Urinary bladder (tissue), 4 donors: ENCODE results near the gene THAP11. TPM values are rescaled to one million over a fixed set of nuclear protein-coding genes. Genes with fewer than 3 reads are reported as not detected.
A peak's percentile ranks its signal among the peaks of the same experiment; 100 is the strongest.

Experiments
- DNase-seq: peaks from one replicate; pipeline ENCODE4 v3.0.0-alpha.2; 2015; ENCODE audit errors: extremely low spot score
- H3K27ac ChIP-seq: one replicate; pipeline ENCODE4 v1.5.1; 2013; ENCODE audit warnings: low read depth, mild to moderate bottlenecking, moderate library complexity
- H3K36me3 ChIP-seq: one replicate; pipeline ENCODE4 v1.6.1; 2013; ENCODE audit warnings: mild to moderate bottlenecking, moderate library complexity; ENCODE audit not compliant: insufficient read depth
- H3K4me1 ChIP-seq: one replicate; pipeline ENCODE4 v1.6.1; 2013; ENCODE audit warnings: mild to moderate bottlenecking, moderate library complexity; ENCODE audit not compliant: insufficient read depth
- H3K4me3 ChIP-seq: one replicate; pipeline ENCODE4 v1.5.1; 2013; ENCODE audit warnings: low read depth, low read length
- WGBS: extraction: QIAGEN DNeasy Blood & Tissue Kit; methylation state at CpG from one replicate; pipeline ENCODE4 v1.1.7; 2013; 5-methylcytosine and 5-hydroxymethylcytosine counted together
- polyA plus RNA-seq: library from polyadenylated mRNA; stranded (reverse); fragments of 200-250 nt; gene quantifications from one replicate; pipeline ENCODE4 v1.2.3, GENCODE V29; 2013
- total RNA-seq: library from RNA; depleted of rRNA; stranded (reverse); fragments of >200 nt; gene quantifications from one replicate; pipeline ENCODE4 v1.2.3, GENCODE V29; 2014
- donor health status: healthy with polysubstance abuse.
- donor health status: healthy.

Gene THAP11
- total RNA-seq (27.2 TPM), polyA plus RNA-seq (42.2 TPM)

DNA sequence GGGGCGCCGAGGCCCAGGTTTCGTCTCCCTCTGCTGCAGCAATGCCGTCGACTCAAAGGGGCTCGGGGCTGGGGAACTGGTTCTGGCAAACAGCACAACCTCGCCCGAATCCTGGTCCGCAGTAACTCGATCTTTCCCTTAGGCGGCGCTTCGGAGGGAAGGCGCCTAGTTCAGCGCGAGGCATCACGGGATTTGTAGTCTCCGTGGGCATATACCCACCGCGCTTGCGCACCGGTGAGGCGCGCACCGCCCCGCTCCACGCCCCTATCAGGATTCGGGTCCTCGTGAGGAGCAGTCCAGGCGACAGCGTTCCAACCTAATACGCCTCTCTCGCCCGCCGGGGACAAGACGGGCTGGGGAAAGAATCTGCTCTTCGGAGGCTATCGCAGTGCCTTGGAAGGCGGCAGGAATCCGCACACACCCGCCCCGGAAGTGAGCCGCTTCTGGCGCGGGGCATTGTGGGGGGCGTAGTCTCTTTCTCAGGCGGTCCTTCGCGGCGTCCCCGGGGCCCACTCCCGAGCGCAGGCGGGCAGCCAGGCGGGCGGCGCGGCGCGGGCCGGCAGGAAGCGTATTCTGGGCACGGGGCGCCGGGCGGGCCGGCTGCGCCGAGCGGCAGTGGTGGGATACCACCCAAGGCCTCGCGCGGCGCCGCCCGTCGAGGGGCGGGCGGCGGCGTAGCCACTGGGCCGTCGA is at the start of gene THAP11:
THAP11 (plus strand) TSS at position 505 of the 693 bp plus-strand sequence. CDS start 235 bp downstream, outside the sequence.
- peak within 1 kb of the TSS; percentile 99 for H3K27ac ChIP-seq
- DNase-seq: peak; percentile 97
- H3K4me1 ChIP-seq: no peaks in the 10 kb centered on the region
- H3K36me3 ChIP-seq: no peaks in the 10 kb centered on the region
- WGBS: under 1% methylated on average over 83 of the region's 83 CpGs
- H3K4me3 ChIP-seq: peak within 1 kb of the TSS; percentile 59

DNA sequence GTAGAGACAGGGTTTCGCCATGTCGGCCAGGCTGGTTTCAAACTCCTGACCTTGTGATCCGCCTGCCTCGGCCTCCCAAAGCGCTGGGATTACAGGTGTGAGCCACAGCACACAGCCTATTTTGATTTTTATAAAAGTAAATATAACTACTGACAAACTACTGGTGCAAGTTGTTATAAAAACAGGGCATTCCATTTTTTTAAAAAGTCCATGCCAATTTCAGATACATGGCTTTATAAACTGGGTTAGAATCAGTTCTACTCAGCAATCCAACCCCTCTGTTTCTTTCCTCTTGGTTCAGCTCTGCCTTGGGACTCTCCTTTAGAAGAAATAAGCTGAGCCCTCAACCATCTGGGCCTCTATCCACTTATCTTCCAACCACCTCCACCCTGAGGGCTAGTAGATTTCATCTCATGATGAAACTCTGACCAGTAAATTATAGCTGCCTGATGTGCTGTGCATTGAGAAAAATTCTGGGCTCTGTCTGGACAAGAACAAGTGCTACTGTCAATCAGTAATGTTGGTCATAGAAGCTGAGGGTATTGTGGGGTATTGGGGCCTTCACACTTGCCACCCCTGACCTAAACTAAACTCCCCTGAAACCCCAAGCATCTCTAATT is 45.9 kb upstream of the THAP11 start:
- no peak overlapping the region for H3K27ac ChIP-seq
- no peak overlapping the region for H3K4me3 ChIP-seq
- 96% methylated on average over 5 of the region's 5 CpGs for WGBS
- no peak for DNase-seq
- no peaks in the 10 kb centered on the region for H3K4me1 ChIP-seq
- H3K36me3 ChIP-seq: no peaks in the 10 kb centered on the region

DNA sequence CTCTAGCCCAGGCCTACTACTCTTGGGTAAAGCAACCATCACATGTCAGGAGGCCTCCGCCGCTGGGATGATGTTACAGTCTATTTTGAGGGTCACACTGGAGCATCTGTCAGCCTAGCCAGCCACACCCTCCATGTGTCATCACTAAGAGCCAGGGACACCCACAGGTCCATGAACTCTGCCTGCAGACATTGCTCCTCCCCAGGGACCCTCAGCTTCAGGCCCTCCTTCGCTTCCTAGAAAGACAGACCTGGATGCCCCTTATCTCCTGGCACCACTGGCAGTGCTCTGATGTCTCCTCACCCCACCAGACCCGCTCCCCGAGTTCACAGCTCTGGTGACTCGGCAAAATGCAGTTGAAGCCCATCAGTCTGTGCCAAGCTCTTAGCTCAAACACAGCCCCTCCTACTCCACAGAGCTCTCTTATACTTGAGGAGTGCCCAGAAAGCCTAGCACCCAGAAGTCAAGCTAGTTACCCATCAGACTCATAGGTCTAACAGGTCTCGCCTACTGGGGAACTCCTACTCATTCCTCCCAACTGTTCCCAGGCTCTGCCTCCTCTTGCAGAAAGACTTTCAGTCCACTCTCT is 41.7 kb upstream of the THAP11 start:
- Histone ChIP-seq H3K4me1 (no peaks in the 10 kb centered on the region), H3K36me3 (no peaks in the 10 kb centered on the region), H3K4me3 (no peak overlapping the region), H3K27ac (no peak overlapping the region)
- WGBS: 89% methylated on average over 7 of the region's 7 CpGs
- no peak for DNase-seq

DNA sequence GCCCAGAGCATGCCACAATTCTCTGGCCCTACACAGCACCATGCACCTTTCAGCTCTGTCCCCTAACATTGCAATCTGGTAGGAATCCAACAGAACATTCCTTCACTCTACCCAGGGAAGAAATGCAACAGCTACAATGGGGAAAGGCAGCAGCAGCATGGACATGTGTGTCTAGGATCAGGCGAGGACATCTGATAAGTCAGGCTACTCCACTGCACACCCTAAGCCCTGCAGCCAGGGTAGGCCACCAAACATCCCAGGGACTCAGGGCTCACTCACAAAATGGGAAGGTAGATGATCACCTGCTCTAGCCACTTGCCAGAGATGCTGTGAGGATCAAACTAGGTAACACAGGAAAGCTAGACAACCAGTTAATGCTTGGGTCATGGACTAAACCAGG is 40.9 kb upstream of the THAP11 start:
- 93% methylated on average over 1 of the region's 1 CpG for WGBS
- no peak for DNase-seq
- Histone ChIP-seq H3K4me3 (no peak overlapping the region), H3K36me3 (no peaks in the 10 kb centered on the region), H3K27ac (no peak overlapping the region), H3K4me1 (no peaks in the 10 kb centered on the region)

DNA sequence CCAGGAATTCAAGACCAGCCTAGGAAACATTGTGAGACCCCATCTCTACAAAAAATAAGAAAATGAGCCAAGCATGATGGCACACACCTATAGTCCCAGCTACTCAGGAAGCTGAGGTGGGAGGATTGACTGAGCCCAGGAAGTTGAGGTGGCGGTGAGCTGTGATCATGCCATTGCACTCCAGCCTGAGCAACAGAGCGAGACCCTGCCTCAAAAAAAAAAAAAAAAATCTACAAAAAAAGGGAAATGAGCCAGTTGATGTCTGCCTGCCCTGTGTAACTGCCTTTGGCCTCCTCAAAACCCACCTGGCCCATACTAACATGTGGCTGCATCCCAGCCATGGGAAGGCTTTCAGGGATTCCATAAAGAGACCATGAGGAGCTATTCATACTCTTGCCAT is 40.2 kb upstream of the THAP11 start:
- Histone ChIP-seq H3K4me1 (no peaks in the 10 kb centered on the region), H3K36me3 (no peaks in the 10 kb centered on the region), H3K27ac (no peak overlapping the region), H3K4me3 (no peak overlapping the region)
- DNase-seq: no peak
- 96% methylated on average over 2 of the region's 2 CpGs for WGBS

GRCh38 chr16:67803894-67804293 is 38.2 kb upstream of the THAP11 start:
- no peaks in the 10 kb centered on the region for H3K4me1 ChIP-seq
- 90% methylated on average over 3 of the region's 3 CpGs for WGBS
- no peak for DNase-seq
- no peak overlapping the region for H3K4me3 ChIP-seq
- H3K36me3 ChIP-seq: no peaks in the 10 kb centered on the region
- H3K27ac ChIP-seq: no peak overlapping the region

DNA sequence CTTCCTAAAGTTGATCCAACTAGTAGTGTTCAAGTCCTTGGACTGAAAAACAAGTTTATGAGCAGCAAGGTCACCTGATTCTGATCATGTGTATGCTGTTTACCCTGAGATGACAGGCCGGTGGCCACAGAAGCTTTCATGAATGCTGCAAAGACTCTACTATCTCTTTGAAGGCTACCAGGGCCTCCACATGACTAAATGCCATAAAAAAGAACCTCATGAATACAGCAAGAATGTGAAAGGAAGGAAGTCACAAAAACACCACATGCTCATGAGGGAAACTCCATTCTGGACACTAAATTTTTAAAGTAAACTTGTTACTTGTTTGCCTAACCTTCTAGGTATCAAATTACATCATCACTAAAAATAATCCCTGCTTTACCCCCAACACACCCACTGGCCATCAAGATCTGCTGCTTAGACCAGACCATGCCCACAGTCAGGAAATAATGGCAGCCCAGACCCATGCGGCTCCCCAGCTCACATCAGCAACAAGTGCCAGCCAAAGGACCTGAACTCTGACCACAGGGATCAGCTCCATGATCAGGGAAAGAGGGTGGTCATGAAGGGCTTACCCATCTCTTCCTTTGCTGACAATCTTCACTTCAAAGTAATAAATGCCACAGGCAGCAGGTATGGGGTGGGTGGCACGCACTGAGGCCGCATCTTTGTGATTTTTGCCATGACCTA is 37.1 kb upstream of the THAP11 start:
- 81% methylated on average over 4 of the region's 4 CpGs for WGBS
- Histone ChIP-seq H3K4me1 (no peaks in the 10 kb centered on the region), H3K27ac (no peak overlapping the region), H3K36me3 (no peaks in the 10 kb centered on the region), H3K4me3 (peak overlapping the region; percentile 91)
- DNase-seq: no peak

DNA sequence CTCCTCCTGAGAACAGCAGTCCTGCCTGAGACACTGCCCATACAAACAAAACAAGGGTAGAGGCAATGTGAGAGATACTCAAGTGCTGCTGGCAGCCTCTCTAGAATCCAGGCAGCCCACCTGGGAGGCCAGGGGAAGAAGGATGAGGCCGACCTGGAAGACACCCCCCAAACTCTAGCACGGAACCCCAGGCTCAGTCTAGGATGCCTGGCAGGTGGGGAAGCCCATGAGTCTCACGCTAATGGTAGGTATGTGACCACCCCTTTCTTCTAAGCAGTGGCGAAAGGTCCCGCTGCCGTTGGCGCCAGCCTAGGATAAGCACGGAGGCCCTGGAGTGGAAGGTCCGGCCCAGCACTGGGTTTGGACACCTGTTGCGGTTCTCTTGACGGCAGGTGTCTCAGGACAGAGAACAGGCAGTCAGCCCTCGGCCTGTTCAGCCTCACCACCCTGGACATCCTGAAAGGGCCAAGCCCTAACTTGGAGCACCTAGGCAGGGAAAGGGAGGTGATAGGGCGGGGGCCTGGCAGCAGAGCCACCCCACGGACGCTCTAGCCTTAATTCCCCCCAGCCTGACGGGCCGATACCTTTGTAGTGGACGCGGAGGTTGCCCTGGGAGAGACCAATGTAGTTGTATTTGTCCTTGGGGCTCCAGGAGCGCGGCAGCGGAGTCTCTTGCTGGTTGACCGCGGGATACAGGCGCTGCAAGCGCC is 36.2 kb upstream of the THAP11 start:
- Histone ChIP-seq H3K4me3 (peak overlapping the region; percentile 91), H3K36me3 (no peaks in the 10 kb centered on the region), H3K4me1 (no peaks in the 10 kb centered on the region), H3K27ac (peak overlapping the region; percentile 70)
- no peak for DNase-seq
- under 1% methylated on average over 26 of the region's 26 CpGs for whole genome bisulfite sequencing

DNA sequence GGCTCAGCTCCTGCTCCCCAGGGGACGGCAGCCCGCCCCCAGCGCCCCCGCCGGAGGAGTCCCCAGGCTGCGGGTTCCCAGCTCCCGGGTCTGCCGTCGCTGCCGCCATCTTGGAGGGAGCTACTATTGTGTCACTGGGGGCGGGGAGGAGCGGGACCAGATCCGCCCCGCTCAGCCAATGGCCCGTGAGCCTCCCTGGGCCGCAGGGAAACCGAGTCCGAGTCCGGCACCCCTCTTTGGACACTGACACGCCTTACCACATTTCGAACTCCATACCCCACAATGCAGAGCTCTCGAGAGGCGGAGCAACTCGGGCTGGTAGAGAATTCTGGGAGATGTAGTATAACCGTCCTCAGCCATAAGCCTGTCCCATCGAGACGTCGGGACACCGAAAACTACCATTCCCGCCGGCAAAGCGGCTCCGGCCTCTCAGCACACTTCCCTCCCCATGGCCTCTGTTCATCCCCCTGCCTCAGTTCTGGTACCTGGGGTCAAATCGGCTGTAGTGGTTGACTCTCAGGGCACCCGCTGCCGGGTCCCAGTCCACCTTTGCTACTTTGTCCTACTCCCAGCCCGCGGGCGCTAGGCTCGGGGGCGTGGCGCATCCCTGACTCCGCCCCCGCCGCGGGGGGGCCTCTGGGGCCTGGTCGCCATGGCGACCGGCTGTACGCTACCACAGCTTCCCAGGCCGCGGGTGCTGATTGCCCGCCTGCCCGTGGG is 35.5 kb upstream of the THAP11 start, which contains the start of the genes RANBP10 and TSNAXIP1:
RANBP10 (minus strand) TSS at position 133 of the 720 bp plus-strand sequence; CDS start at position 109, 24 bp downstream.
TSNAXIP1 (plus strand) TSS at position 462 of the 720 bp plus-strand sequence. CDS start 261 bp downstream, outside the sequence.
- Histone ChIP-seq H3K36me3 (no peaks in the 10 kb centered on the region), H3K4me3 (peak within 1 kb of the TSS; percentile 91), H3K27ac (peak within 1 kb of the TSS; percentile 70), H3K4me1 (no peaks in the 10 kb centered on the region)
- under 1% methylated on average over 54 of the region's 54 CpGs for WGBS
- DNase-seq: peak; percentile 98

DNA sequence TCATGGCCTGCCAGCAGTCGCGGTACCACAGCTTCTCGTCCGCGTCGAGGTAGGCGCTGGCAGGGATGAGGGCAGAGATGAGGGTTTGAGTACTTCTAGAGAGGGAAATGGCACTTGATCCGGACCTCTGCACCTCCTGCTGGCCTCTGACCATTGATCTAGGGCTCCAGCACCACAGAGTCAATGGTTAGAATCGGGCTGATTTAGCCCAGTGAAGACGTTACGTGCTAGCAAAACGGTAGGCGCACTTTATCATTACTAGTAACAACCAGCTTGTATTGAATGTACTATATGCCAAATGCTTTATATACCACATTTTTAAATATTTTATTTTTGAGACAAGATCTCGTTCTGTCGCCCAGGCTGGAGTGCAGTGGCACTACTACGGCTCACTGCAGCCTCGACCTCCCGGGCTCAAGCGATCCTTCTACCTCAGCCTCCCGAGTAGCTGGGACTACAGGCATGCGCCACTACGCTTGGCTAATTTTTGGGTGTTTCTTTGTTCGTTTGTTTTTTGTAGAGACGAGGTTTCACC is 34.9 kb upstream of the THAP11 start:
- Histone ChIP-seq H3K4me1 (no peaks in the 10 kb centered on the region), H3K27ac (no peak overlapping the region), H3K4me3 (peak overlapping the region; percentile 55), H3K36me3 (no peaks in the 10 kb centered on the region)
- 28% methylated on average over 24 of the region's 24 CpGs for WGBS
- peak; percentile 5 for DNase-seq

DNA sequence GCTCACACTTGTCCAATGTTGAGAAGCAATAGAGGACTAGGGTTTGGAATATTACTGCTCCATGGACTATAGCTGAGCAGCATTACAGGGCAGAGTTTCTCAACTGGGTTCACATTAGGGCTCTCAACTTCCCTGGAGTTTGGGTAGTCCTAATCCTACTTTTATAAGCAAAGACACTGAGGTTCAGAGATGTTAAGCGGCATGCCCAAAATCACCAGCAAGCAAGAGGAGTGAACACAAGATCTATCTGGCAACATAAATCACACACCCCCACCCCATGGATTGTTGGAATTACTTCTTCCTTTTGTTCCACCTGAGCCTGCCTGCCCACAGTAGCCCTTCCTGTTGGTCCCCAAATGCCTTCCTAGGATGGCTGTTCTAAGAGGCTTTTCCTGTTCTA is 30.2 kb upstream of the THAP11 start:
- whole genome bisulfite sequencing: 96% methylated on average over 1 of the region's 1 CpG

DNA sequence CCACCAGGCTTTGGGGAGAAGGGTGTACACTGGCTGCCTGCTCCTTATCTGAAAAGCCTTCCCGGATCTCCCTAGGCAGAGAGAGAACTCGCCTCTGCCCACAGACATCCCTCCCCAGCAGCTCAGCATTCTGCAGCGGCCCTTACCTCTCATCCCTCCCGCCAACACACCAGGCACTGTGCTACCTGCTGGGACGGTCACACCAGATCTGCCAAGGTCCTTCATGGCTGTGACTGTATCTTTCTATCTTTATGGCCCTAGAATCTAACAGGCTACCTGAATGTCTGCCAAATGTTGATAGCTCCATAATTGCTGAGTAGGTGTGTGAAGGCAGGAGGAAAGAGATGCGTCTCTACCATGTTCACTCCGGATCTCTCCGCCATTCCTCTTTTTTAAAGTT is 27.6 kb upstream of the THAP11 start:
- Histone ChIP-seq H3K36me3 (no peaks in the 10 kb centered on the region), H3K27ac (no peak overlapping the region), H3K4me1 (no peaks in the 10 kb centered on the region), H3K4me3 (no peak overlapping the region)
- no peak for DNase-seq
- 85% methylated on average over 8 of the region's 8 CpGs for WGBS

More for the DNA sequence above, 30.2 kb upstream of the THAP11 start:
- Histone ChIP-seq H3K4me3 (no peak overlapping the region), H3K27ac (no peak overlapping the region), H3K36me3 (no peaks in the 10 kb centered on the region), H3K4me1 (no peaks in the 10 kb centered on the region)
- DNase-seq: no peak
